ENCODE results near the gene SCAP. TPM values are rescaled to one million over a fixed set of nuclear protein-coding genes. Genes with fewer than 3 reads are reported as not detected.

The SCAP gene
- total RNA-seq, 4 donors from 2014 or later = 68.7 to 108 (median 79.5) TPM

- no peaks in the 10 kb centered on the region for H3K27me3 ChIP-seq
- TF ChIP-seq POLR2A (IDR thresholded peaks at IDR 0.05) (no peak), CTCF (IDR thresholded peaks at IDR 0.05) (no peak)
- H3K4me1 ChIP-seq = no peaks in the 10 kb centered on the region
- intact Hi-C loops (cut with DNase I) = no loop called here
- H3K9me3 ChIP-seq = no peaks in the 10 kb centered on the region
- 91 to 97% methylated on average over 6 to 8 of the region's 8 CpGs for WGBS, 2 donors
- peaks cover 4 to 68% (median 15%) of the 10 kb centered on the region in 3 donors for H3K36me3 ChIP-seq
- H3K27ac ChIP-seq = no peak overlapping the region
- no peak for DNase-seq
- no peak overlapping the region for H3K4me3 ChIP-seq
Measured at GRCh38 chr3:47495886-47496285, 20.1 kb upstream of the SCAP start.

GRCh38 chr3:47495111-47495510 is 19.4 kb upstream of the SCAP start:
- intact Hi-C loops (cut with DNase I) = no loop called here
- DNase-seq = no peak
- TF ChIP-seq POLR2A (IDR thresholded peaks at IDR 0.05) = no peak
- no peak for TF ChIP-seq CTCF (IDR thresholded peaks at IDR 0.05)
- H3K27me3 ChIP-seq = no peaks in the 10 kb centered on the region
- H3K27ac ChIP-seq = no peak overlapping the region
- no peaks in the 10 kb centered on the region for H3K4me1 ChIP-seq
- no peaks in the 10 kb centered on the region for H3K9me3 ChIP-seq
- no peak overlapping the region for H3K4me3 ChIP-seq
- peaks cover 4 to 62% (median 15%) of the 10 kb centered on the region in 3 donors for H3K36me3 ChIP-seq
- 90 to 100% methylated on average over 3 to 4 of the region's 4 CpGs for WGBS, 2 donors

GRCh38 chr3:47491777-47492176 is 16.0 kb upstream of the SCAP start:
- Histone ChIP-seq H3K9me3 (no peaks in the 10 kb centered on the region), H3K4me3 (no peak overlapping the region), H3K4me1 (no peaks in the 10 kb centered on the region), H3K36me3 (peaks cover 4 to 30% (median 11%) of the 10 kb centered on the region in 3 donors), H3K27me3 (no peaks in the 10 kb centered on the region), H3K27ac (no peak overlapping the region)
- DNase-seq = no peak
- TF ChIP-seq POLR2A (IDR thresholded peaks at IDR 0.05) = no peak
- no peak for TF ChIP-seq CTCF (IDR thresholded peaks at IDR 0.05)
- intact Hi-C loops (cut with DNase I) = no loop called here
- 82 to 94% methylated on average over 11 to 12 of the region's 12 CpGs for WGBS, 2 donors

- no peak for DNase-seq
- no peaks in the 10 kb centered on the region for H3K4me1 ChIP-seq
- H3K4me3 ChIP-seq = no peak overlapping the region
- H3K27me3 ChIP-seq = no peaks in the 10 kb centered on the region
- no peaks in the 10 kb centered on the region for H3K9me3 ChIP-seq
- no peak overlapping the region for H3K27ac ChIP-seq
- TF ChIP-seq CTCF (IDR thresholded peaks at IDR 0.05) = no peak
- 94 to 100% methylated on average over 2 to 3 of the region's 3 CpGs for WGBS, 2 donors
- intact Hi-C loops (cut with DNase I) = no loop called here
- peaks cover 4 to 24% (median 8%) of the 10 kb centered on the region in 3 donors for H3K36me3 ChIP-seq
Measured at GRCh38 chr3:47491186-47491585, 15.4 kb upstream of the SCAP start.

- 95 to 100% methylated on average over 2 of the region's 2 CpGs for WGBS, 2 donors
- H3K9me3 ChIP-seq = no peaks in the 10 kb centered on the region
- TF ChIP-seq CTCF (IDR thresholded peaks at IDR 0.05) (no peak), POLR2A (IDR thresholded peaks at IDR 0.05) (no peak)
- intact Hi-C loops (cut with DNase I) = no loop called here
- no peaks in the 10 kb centered on the region for H3K27me3 ChIP-seq
- H3K4me3 ChIP-seq = no peak overlapping the region
- H3K27ac ChIP-seq = no peak overlapping the region
- no peaks in the 10 kb centered on the region for H3K4me1 ChIP-seq
- peaks cover 0 to 10% (median 0%) of the 10 kb centered on the region in 3 donors for H3K36me3 ChIP-seq
- DNase-seq = no peak
Measured at GRCh38 chr3:47487265-47487664, 11.5 kb upstream of the SCAP start.
